Measurements from ENCODE around the gene ABLIM2. TPM values are rescaled to one million over a fixed set of nuclear protein-coding genes. Genes with fewer than 3 reads are reported as not detected.

The ABLIM2 gene
- total RNA-seq, 1 donor from 2014 or later = 7.5 TPM

DNA sequence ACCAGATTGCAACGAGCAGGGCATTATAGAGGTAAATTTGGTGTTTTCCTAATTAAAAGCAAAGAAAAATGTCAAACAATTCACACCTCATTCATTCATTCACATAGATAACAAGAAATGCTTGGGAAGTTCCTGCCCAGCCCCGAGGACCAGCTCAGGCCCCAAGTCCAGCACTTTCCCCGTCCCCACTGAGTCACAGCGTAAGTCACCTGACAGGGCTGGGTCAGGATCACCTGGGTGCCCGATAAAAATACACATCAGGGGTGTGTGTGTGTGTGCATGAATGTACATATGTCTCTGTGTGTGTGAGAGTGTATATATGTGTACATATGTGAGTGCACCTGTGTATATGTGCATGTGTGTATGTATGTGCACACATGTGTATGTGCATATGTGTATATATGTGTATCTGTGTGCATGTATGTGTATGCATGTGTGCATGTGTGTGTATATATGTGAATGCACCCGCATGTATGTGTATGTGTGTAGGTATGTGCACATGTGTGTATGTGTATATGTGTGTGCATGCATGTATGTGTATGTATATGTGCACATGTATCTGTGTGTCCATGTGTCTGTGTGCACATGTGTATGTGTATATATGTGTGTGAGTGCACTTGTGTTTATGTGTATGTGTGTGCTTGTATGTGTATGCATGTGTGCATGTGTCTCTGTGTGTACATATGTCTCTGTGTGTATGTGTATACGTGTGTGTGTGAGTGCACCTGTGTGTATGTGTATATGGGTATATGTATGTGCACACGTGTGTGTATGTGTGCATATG lies 21.9 kb upstream of the ABLIM2 start:
- Mint-ChIP-seq H3K4me1 (ENCODE audit: low read depth, unreplicated experiment) (peaks cover 3% of the 10 kb centered on the region), H3K4me3 (ENCODE audit: unreplicated experiment) (no peak overlapping the region), H3K36me3 (ENCODE audit: unreplicated experiment) (no peaks in the 10 kb centered on the region), H3K27me3 (ENCODE audit: unreplicated experiment) (peaks cover 3% of the 10 kb centered on the region), H3K9me3 (ENCODE audit: unreplicated experiment) (no peaks in the 10 kb centered on the region), H3K27ac (ENCODE audit: unreplicated experiment) (no peak overlapping the region)
- TF ChIP-seq, protein P1, sequence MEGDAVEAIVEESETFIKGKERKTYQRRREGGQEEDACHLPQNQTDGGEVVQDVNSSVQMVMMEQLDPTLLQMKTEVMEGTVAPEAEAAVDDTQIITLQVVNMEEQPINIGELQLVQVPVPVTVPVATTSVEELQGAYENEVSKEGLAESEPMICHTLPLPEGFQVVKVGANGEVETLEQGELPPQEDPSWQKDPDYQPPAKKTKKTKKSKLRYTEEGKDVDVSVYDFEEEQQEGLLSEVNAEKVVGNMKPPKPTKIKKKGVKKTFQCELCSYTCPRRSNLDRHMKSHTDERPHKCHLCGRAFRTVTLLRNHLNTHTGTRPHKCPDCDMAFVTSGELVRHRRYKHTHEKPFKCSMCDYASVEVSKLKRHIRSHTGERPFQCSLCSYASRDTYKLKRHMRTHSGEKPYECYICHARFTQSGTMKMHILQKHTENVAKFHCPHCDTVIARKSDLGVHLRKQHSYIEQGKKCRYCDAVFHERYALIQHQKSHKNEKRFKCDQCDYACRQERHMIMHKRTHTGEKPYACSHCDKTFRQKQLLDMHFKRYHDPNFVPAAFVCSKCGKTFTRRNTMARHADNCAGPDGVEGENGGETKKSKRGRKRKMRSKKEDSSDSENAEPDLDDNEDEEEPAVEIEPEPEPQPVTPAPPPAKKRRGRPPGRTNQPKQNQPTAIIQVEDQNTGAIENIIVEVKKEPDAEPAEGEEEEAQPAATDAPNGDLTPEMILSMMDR (IDR thresholded peaks at IDR 0.05; ENCODE audit: partially characterized antibody, unreplicated experiment) = no peak
- DNase-seq = no peak

DNA sequence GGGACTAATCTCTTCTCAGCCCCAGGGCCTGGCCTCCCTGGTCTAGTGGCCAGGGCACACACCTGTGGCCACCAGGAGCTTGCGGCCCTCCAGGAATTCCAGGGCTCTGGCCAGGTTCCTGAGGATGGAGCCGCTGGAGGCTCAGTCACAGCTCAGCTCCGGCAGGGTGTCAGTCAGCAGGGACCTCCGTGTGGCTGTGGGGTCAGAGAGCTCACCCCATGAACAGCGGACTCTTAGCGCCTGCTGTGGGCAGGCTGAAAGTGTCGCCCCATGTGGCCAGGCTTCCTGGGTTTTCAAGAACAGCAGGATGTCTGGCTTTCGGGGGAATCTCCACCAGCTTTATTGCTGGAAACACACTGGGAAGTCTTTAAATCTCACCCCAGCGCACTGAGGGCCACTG lies 21.2 kb upstream of the ABLIM2 start:
- Mint-ChIP-seq H3K9me3 (ENCODE audit: unreplicated experiment) (no peaks in the 10 kb centered on the region), H3K4me3 (ENCODE audit: unreplicated experiment) (no peak overlapping the region), H3K4me1 (ENCODE audit: low read depth, unreplicated experiment) (no peaks in the 10 kb centered on the region), H3K36me3 (ENCODE audit: unreplicated experiment) (no peaks in the 10 kb centered on the region), H3K27me3 (ENCODE audit: unreplicated experiment) (peaks cover 3% of the 10 kb centered on the region), H3K27ac (ENCODE audit: unreplicated experiment) (no peak overlapping the region)
- no peak for DNase-seq
- TF ChIP-seq, protein P1 (IDR thresholded peaks at IDR 0.05; ENCODE audit: partially characterized antibody, unreplicated experiment) = no peak

GRCh38 chr4:8179074-8179473 lies 20.5 kb upstream of the ABLIM2 start:
- Mint-ChIP-seq H3K27me3 (ENCODE audit: unreplicated experiment) (peaks cover 3% of the 10 kb centered on the region), H3K27ac (ENCODE audit: unreplicated experiment) (no peak overlapping the region), H3K4me1 (ENCODE audit: low read depth, unreplicated experiment) (no peaks in the 10 kb centered on the region), H3K36me3 (ENCODE audit: unreplicated experiment) (no peaks in the 10 kb centered on the region), H3K4me3 (ENCODE audit: unreplicated experiment) (no peak overlapping the region), H3K9me3 (ENCODE audit: unreplicated experiment) (no peaks in the 10 kb centered on the region)
- DNase-seq = no peak
- TF ChIP-seq, protein P1 (IDR thresholded peaks at IDR 0.05; ENCODE audit: partially characterized antibody, unreplicated experiment) = no peak

DNA sequence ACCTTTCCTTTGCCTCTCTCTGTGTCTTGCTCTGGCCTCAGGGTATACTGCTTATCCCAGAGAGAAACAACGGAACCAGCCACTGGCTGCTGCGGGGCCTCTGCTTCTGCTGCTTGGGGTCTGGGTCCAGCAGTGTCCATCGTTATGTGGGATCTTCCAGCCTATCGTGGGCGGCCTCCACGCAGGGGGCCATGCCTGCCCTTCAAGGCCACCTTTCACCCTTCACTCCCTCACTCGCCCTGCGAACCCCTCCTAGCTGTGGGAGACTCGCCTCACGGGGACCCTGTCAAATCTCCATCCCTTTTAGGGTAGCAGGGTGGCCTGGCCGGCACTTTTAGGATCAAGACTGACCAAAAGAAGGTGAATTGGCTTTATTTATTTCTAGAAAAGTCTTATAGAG lies 19.3 kb upstream of the ABLIM2 start:
- Mint-ChIP-seq H3K27ac (ENCODE audit: unreplicated experiment) (no peak overlapping the region), H3K4me3 (ENCODE audit: unreplicated experiment) (no peak overlapping the region), H3K36me3 (ENCODE audit: unreplicated experiment) (no peaks in the 10 kb centered on the region), H3K4me1 (ENCODE audit: low read depth, unreplicated experiment) (no peaks in the 10 kb centered on the region), H3K9me3 (ENCODE audit: unreplicated experiment) (no peaks in the 10 kb centered on the region), H3K27me3 (ENCODE audit: unreplicated experiment) (no peaks in the 10 kb centered on the region)
- TF ChIP-seq, protein P1 (IDR thresholded peaks at IDR 0.05; ENCODE audit: partially characterized antibody, unreplicated experiment) = no peak
- DNase-seq = no peak

- H3K9me3 Mint-ChIP-seq (ENCODE audit: unreplicated experiment) = no peaks in the 10 kb centered on the region
- DNase-seq = no peak
- H3K4me3 Mint-ChIP-seq (ENCODE audit: unreplicated experiment) = no peak overlapping the region
- H3K36me3 Mint-ChIP-seq (ENCODE audit: unreplicated experiment) = no peaks in the 10 kb centered on the region
- peaks cover under 1% of the 10 kb centered on the region for H3K27me3 Mint-ChIP-seq (ENCODE audit: unreplicated experiment)
- no peaks in the 10 kb centered on the region for H3K4me1 Mint-ChIP-seq (ENCODE audit: low read depth, unreplicated experiment)
- no peak overlapping the region for H3K27ac Mint-ChIP-seq (ENCODE audit: unreplicated experiment)
- TF ChIP-seq, protein P1 (IDR thresholded peaks at IDR 0.05; ENCODE audit: partially characterized antibody, unreplicated experiment) = no peak
Measured at GRCh38 chr4:8177552-8177951, 18.9 kb upstream of the ABLIM2 start.
